GM12874 (cell line): ENCODE results near the gene FAM234B.

Source experiments
- TF ChIP-seq, protein P1 (sequence below): IDR thresholded peaks from 2 replicates; pipeline ENCODE4 v1.5.1; 2011; ENCODE audit warnings: low read depth, mild to moderate bottlenecking, control low read depth, low read length, moderate library complexity; ENCODE audit not compliant: insufficient read depth

FAM234B gene

DNA sequence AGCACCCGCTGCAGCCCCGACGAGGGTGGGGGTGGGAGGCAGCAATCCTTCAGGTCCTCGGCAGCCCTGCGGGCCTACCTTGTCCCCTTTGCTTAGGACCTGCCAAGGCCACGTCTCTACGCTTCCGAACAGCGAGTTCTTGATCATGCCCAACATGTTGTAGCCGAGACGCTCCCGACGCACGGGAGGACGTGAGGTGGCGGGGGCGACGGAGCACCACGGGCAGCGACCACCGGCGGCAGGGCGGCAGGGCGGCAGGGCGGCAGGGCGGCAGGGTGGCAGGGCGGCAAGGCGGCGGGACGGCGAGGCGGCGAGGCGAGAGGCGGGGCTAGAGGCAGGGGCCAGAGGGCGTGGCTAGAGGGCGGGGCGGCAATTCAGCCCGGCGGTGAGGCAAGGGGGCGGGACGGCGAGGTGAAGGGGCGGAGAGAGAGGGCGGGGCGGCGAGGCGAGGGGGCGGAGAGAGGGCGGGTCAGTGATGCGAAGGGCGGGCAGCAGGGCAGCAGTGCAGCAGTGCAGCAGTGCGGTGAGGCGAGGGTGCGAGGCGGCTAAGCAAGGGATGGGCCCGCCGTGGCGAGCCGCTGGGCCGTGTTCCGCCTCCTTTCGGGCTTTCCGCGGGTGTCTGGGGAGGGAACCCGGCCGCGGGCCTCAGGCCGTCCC, 44.1 kb upstream of the FAM234B start, which contains the start of gene HEBP1:
Gene HEBP1, minus strand, starts transcription at position 307 of the 657 bp plus-strand sequence. Its CDS starts 151 bp downstream, at position 156.
- TF ChIP-seq, protein P1, sequence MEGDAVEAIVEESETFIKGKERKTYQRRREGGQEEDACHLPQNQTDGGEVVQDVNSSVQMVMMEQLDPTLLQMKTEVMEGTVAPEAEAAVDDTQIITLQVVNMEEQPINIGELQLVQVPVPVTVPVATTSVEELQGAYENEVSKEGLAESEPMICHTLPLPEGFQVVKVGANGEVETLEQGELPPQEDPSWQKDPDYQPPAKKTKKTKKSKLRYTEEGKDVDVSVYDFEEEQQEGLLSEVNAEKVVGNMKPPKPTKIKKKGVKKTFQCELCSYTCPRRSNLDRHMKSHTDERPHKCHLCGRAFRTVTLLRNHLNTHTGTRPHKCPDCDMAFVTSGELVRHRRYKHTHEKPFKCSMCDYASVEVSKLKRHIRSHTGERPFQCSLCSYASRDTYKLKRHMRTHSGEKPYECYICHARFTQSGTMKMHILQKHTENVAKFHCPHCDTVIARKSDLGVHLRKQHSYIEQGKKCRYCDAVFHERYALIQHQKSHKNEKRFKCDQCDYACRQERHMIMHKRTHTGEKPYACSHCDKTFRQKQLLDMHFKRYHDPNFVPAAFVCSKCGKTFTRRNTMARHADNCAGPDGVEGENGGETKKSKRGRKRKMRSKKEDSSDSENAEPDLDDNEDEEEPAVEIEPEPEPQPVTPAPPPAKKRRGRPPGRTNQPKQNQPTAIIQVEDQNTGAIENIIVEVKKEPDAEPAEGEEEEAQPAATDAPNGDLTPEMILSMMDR: no peak

DNA sequence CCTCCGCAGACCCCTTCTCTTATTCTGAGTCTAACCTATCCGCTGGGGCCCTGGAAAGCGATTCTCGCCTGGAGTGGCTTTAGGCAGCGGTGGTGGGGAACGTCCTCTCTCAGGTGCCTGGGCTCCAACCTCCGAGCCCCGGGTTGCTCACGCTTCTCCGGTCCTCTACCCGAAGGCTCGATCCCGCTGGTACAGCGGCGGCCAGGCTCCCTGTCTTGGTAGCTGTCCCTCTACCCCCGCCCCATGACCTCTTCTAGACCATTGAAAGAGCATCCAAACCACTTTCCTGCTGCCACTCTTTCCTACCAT, 43.6 kb upstream of the FAM234B start:
- TF ChIP-seq, protein P1: no peak

DNA sequence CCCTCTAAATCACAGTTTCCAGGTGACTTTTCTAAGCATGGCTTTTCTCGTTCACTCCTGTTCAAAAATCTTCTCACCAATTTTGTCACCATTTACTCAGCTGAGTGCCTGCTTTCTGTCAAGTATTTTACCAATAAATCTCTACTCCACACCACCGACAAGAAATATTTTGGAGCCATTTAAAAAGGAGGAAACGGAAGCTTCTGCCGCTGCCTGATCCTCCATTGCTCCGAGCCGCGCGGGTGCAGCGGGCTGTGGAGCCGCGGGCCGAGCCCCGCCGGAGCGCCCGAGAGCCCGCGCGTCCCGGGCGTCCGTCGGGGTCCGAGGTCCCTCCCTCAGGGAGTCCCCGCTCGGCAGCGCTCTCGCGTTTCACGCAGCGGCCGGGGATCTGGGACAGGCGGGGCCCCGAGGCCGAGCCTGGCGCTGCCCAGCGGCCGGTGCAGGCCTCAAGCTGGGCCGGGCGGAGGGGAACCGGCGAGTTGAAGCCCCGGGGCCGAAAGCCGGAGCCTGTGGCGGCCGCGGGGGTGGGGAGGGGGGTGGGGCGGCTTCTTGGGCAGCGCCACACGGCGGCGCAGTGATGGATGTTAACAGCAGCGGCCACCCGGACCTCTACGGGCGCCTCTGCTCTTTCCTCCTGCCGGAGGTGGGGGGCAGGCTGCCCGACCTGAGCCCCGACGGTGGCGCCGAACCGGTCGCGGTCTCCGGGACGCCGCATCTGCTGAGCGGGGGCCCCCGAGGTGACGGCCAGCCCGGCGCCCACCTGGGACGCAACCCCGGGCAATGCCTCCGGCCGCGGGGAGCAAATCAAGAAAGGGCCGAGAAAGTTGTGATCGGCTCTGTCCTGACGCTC, 43.0 kb upstream of the FAM234B start:
- TF ChIP-seq, protein P1: 0 out of 2 replicates have a peak, but pooled peaks have one; percentile 15

DNA sequence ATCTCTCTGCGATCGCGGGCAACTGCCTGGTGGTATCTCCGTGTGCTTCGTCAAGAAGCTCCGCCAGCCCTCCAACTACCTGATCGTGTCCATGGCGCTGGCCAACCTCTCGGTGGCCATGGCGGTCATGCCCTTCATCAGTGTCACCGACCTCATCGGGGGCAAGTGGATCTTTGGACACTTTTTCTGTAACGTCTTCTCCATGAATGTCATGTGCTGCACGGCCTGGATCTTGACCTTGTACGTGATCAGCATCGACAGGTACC, 42.5 kb upstream of the FAM234B start:
- TF ChIP-seq, protein P1: no peak

DNA sequence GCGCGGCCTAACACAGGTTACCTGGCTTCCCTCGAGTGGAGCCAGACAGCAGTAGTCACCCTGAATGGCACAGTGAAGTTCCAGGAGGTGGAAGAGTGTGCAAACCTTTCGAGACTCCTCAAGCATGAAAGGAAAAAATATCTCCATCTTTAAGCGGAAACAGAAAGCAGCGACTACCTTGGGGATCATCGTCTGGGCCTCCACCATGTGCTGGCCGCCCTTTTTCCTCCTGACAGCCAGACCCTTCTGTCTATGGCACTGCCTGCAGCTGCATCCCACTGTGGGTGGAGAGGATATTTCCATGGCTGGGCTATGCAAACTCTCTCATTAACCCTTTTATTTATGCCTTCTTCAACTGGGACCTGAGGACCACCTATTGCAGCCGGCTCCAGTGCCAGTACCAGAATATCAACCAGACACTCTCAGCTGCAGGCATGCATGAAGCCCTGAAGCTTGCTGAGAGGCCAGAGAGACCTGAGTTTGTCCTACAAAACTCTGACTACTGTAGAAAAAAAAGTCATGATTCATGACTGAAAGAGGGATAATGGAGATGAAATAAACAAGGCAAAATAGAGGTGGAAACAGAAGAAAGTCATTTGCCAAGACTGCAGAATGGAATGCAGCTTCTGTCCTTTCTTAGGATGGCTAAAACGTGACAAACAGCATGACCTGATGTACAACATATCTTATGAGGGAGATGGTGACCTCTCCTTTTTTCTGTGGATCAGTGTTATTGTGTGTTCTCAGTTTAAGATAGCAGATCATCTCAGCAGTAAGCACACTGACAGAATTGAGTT, 41.7 kb upstream of the FAM234B start:
- TF ChIP-seq, protein P1: no peak

DNA sequence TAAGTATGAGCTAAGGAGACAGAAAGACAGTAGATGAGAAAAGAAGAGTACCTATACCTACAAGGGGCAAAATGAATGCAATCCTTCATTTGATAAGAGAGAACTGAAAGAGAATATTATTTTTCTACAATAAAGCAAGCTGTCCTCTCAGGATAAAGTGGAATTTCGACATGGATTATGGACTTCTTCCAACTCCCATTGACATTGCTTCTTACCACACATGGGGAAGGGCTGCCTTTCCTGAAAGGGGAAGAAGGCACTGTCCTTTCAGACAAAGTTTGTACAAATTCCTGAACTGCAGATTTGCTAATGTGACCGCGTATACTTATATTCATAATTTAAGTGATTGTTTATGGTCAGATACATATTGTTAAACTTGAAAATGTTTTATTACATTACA, 39.8 kb upstream of the FAM234B start:
- TF ChIP-seq, protein P1: no peak

DNA sequence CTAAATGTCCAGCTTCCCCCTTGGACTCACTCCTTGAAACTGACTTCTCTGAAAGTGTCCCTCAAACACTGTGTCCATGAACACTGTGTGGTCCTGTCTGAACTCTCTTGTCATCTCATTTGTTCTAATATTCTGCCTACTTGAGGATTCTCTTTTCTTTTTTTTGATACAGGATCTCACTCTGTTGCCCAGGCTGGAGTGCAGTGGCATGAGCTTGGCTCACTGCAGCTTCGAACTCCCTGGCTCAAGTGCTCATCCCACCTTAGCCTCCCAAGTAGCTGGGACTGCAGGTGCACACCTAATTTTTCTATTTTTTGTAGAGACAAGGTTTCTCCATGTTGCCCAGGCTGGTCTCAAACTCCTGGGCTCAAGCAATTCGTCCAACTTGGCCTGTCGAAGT, 39.2 kb upstream of the FAM234B start:
- TF ChIP-seq, protein P1: no peak
